K562 (cell line): ENCODE results near the gene COPS6. TPM values are rescaled to one million over a fixed set of nuclear protein-coding genes. Genes with fewer than 3 reads are reported as not detected.

ENCODE experiments used
- BRD9 ChIP-seq: fragments of 450-650 bp; IDR thresholded peaks from 2 replicates; pipeline ENCODE4 v1.6.1; 2018; ENCODE audit warnings: low read depth; ENCODE audit not compliant: partially characterized antibody
- CC2D1A ChIP-seq: fragments of 450-650 bp; IDR thresholded peaks from 2 replicates; pipeline ENCODE4 v1.6.1; 2017; ENCODE audit warnings: mild to moderate bottlenecking
- MCM2 ChIP-seq: fragments of 450-650 bp; IDR thresholded peaks from 2 replicates; pipeline ENCODE4 v1.6.1; 2017; ENCODE audit warnings: low read depth, mild to moderate bottlenecking
- MEIS2 ChIP-seq: fragments of 450-650 bp; IDR thresholded peaks from 2 replicates; pipeline ENCODE4 v1.6.1; 2014; ENCODE audit warnings: mild to moderate bottlenecking; ENCODE audit not compliant: partially characterized antibody
- PML ChIP-seq: IDR thresholded peaks from 2 replicates; pipeline ENCODE4 v1.6.1; 2012; ENCODE audit warnings: low read length, inconsistent platforms
- PURB ChIP-seq: sonication (generic); formaldehyde crosslinking; IDR thresholded peaks from 2 replicates; pipeline ENCODE4 v1.9.0; 2021; ENCODE audit warnings: low read depth, mild to moderate bottlenecking, missing genetic modification reagents
- ZEB2 ChIP-seq: fragments of 450-650 bp; IDR thresholded peaks from 2 replicates; pipeline ENCODE4 v1.6.1; 2016
- ZNF197 ChIP-seq: fragments of 200-800 bp; sonication (Bioruptor generic); IDR thresholded peaks from 2 replicates; pipeline ENCODE4 v1.6.1; 2016; ENCODE audit warnings: low read depth, missing genetic modification characterization, missing compliant biosample characterization
- ZNF24 ChIP-seq: fragments of 450-650 bp; IDR thresholded peaks from 2 replicates; pipeline ENCODE4 v1.6.1; 2016
- ZNF717 ChIP-seq: fragments of 250-450 bp; sonication (Bioruptor Pico); IDR thresholded peaks from 2 replicates; pipeline ENCODE4 v1.5.0; 2021
- ZNF75A ChIP-seq: fragments of 450-650 bp; formaldehyde crosslinking; IDR thresholded peaks from 2 replicates; pipeline ENCODE4 v1.4.0; 2020; ENCODE audit warnings: mild to moderate bottlenecking
- polyA plus RNA-seq, 8 experiments: library from polyadenylated mRNA; depleted of rRNA in 4 of 8; stranded (reverse) in 5 of 8; unstranded in 3 of 8; fragments of >200 nt; fragmentation: Nextera tagmentation in 2 of 8; fragmentation: Illumina TruSeq in 1 of 8; extraction: Ambion mirVana in 2 of 8; extraction: Trizol in 1 of 8; gene quantifications; 2 replicates each; pipeline versions ENCODE4 v1.2.1 to v1.2.3, GENCODE V29; 2011 to 2014; ENCODE audit warnings: inconsistent platforms in 1 of 8, missing spikeins in 1 of 8
- total RNA-seq, 7 experiments: library from RNA; depleted of rRNA in 6 of 7; stranded (reverse); fragments of >200 nt in 6 of 7; fragmentation: Illumina TruSeq in 2 of 7; extraction: Trizol in 2 of 7; gene quantifications; 2 replicates each; pipeline versions ENCODE4 v1.2.1 to v1.2.3, GENCODE V29; 2011 to 2021; ENCODE audit warnings: low replicate concordance in 1 of 7
- TF ChIP-seq, protein P1 (sequence below): fragments of 250-450 bp; sonication (Bioruptor Pico); IDR thresholded peaks from 2 replicates; pipeline ENCODE4 v1.5.0; 2021
- TF ChIP-seq, protein P2 (sequence below), 2 experiments: fragments of 450-650 bp; conservative IDR thresholded peaks; 2 replicates each; pipeline ENCODE4 v1.6.1; 2017; ENCODE audit warnings: mild to moderate bottlenecking in 2 of 2, moderate library complexity in 2 of 2
- TF ChIP-seq, protein P3 (sequence below): fragments of 450-650 bp; IDR thresholded peaks from 2 replicates; pipeline ENCODE4 v1.6.1; 2018; ENCODE audit warnings: mild to moderate bottlenecking, low read depth; ENCODE audit not compliant: partially characterized antibody
- TF ChIP-seq, protein P4 (sequence below), 2 experiments: fragments of 150-350 bp in 1 of 2; IDR thresholded peaks; 2 replicates each; pipeline ENCODE4 v1.6.1; 2012 to 2016; ENCODE audit warnings: low read depth in 2 of 2, low read length in 2 of 2, mild to moderate bottlenecking in 1 of 2, moderate library complexity in 1 of 2
- TF ChIP-seq, protein P5 (sequence below): fragments of 450-650 bp; formaldehyde crosslinking; IDR thresholded peaks from 2 replicates; pipeline ENCODE4 v1.4.0; 2022; ENCODE audit warnings: missing genetic modification characterization

COPS6 gene
- total and polyA plus RNA-seq, 9 of the 15 experiments (the other 6 are each of a cell fraction or from before 2014, with no cell fraction given): 63.0 to 331 (median 168) TPM

DNA sequence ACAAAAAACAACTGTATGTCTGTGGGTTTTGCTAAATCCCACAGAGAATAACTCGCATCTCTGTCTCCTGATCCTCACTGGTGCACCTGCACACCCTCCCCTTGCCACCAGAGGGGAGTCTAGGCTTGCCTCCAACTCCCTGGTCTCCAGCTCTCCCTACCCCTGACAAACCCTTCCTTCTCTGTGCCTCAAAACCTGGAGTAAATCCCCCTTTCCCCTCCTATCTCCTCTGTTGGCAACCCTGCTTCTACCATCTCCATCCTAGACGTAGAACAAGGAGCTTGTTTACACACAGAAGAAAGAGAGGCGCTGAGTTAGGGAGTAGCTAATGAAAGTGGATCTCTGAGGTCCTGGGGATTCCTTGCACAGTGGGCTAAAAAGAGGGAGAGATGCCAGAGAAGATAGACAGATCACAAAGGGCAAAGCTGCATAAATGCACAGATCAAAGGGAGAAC, 44.0 kb downstream of the COPS6 start (continued):
- TF ChIP-seq, protein P1, sequence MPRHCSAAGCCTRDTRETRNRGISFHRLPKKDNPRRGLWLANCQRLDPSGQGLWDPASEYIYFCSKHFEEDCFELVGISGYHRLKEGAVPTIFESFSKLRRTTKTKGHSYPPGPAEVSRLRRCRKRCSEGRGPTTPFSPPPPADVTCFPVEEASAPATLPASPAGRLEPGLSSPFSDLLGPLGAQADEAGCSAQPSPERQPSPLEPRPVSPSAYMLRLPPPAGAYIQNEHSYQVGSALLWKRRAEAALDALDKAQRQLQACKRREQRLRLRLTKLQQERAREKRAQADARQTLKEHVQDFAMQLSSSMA: no peak
- TF ChIP-seq, protein P2, sequence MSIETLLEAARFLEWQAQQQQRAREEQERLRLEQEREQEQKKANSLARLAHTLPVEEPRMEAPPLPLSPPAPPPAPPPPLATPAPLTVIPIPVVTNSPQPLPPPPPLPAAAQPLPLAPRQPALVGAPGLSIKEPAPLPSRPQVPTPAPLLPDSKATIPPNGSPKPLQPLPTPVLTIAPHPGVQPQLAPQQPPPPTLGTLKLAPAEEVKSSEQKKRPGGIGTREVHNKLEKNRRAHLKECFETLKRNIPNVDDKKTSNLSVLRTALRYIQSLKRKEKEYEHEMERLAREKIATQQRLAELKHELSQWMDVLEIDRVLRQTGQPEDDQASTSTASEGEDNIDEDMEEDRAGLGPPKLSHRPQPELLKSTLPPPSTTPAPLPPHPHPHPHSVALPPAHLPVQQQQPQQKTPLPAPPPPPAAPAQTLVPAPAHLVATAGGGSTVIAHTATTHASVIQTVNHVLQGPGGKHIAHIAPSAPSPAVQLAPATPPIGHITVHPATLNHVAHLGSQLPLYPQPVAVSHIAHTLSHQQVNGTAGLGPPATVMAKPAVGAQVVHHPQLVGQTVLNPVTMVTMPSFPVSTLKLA (conservative IDR thresholded peaks at IDR 0.05): no peak
- TF ChIP-seq, protein P3, sequence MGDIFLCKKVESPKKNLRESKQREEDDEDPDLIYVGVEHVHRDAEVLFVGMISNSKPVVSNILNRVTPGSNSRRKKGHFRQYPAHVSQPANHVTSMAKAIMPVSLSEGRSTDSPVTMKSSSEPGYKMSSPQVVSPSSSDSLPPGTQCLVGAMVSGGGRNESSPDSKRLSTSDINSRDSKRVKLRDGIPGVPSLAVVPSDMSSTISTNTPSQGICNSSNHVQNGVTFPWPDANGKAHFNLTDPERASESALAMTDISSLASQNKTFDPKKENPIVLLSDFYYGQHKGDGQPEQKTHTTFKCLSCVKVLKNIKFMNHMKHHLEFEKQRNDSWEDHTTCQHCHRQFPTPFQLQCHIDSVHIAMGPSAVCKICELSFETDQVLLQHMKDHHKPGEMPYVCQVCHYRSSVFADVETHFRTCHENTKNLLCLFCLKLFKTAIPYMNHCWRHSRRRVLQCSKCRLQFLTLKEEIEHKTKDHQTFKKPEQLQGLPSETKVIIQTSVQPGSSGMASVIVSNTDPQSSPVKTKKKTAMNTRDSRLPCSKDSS: no peak
- TF ChIP-seq MCM2: no peak
- TF ChIP-seq PML: no peak
- TF ChIP-seq CC2D1A: peak; percentile 98
- no peak for TF ChIP-seq ZEB2
- TF ChIP-seq ZNF197 (CRISPR knock-in tag): no peak
- TF ChIP-seq ZNF24: peak; percentile 16; the same call in 1 of the 2 replicates
- no peak for TF ChIP-seq ZNF75A (CRISPR knock-in tag)
- TF ChIP-seq, protein P4, sequence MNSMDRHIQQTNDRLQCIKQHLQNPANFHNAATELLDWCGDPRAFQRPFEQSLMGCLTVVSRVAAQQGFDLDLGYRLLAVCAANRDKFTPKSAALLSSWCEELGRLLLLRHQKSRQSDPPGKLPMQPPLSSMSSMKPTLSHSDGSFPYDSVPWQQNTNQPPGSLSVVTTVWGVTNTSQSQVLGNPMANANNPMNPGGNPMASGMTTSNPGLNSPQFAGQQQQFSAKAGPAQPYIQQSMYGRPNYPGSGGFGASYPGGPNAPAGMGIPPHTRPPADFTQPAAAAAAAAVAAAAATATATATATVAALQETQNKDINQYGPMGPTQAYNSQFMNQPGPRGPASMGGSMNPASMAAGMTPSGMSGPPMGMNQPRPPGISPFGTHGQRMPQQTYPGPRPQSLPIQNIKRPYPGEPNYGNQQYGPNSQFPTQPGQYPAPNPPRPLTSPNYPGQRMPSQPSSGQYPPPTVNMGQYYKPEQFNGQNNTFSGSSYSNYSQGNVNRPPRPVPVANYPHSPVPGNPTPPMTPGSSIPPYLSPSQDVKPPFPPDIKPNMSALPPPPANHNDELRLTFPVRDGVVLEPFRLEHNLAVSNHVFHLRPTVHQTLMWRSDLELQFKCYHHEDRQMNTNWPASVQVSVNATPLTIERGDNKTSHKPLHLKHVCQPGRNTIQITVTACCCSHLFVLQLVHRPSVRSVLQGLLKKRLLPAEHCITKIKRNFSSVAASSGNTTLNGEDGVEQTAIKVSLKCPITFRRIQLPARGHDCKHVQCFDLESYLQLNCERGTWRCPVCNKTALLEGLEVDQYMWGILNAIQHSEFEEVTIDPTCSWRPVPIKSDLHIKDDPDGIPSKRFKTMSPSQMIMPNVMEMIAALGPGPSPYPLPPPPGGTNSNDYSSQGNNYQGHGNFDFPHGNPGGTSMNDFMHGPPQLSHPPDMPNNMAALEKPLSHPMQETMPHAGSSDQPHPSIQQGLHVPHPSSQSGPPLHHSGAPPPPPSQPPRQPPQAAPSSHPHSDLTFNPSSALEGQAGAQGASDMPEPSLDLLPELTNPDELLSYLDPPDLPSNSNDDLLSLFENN (IDR thresholded peaks at IDR 0.05; ENCODE audit: low read depth in 2 of 2, low read length in 2 of 2): no peak
- TF ChIP-seq PURB (CRISPR knock-in tag): no peak
- TF ChIP-seq, protein P5, sequence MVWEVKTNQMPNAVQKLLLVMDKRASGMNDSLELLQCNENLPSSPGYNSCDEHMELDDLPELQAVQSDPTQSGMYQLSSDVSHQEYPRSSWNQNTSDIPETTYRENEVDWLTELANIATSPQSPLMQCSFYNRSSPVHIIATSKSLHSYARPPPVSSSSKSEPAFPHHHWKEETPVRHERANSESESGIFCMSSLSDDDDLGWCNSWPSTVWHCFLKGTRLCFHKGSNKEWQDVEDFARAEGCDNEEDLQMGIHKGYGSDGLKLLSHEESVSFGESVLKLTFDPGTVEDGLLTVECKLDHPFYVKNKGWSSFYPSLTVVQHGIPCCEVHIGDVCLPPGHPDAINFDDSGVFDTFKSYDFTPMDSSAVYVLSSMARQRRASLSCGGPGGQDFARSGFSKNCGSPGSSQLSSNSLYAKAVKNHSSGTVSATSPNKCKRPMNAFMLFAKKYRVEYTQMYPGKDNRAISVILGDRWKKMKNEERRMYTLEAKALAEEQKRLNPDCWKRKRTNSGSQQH (CRISPR knock-in tag): peak; percentile 52; the same call in 1 of the 2 replicates
- peak; percentile 77 for TF ChIP-seq BRD9
- TF ChIP-seq ZNF717: no peak
- TF ChIP-seq MEIS2: no peak
